ENCODE data around the gene HSPA4L.

Gene HSPA4L

DNA sequence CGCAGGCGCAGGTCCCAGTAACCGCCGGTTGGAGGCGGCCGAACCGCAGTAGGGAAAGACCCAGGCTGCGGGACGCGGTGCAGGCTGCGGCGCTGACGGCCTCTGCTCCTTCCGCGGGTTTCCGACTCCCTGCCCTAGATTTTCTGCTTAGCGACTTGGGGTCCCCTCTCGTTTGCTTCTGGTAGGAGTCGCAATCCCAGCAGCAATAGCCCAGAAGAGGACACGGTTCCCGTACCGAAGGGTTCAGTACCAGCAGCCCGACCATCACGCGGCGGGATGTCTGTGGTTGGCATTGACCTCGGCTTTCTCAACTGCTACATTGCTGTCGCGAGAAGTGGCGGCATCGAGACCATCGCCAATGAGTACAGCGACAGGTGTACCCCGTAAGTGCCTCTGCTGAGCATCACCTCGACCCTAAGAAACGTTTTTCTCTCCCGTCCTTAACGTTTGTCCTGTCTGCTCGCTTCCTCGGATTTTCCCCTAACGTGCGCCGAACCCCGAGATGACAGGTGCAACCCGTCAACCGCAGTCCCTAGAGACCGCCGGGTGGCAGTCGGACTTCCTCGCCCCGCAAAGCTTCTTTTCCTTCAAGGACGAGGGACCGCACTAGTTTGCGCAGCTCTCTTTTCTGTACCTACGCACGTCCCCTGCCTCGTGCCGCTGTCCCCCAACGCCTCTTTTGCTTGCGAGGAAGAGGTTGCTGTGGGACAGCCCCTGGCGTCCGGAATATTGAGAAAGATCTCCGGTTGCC lies at the start of gene HSPA4L:
Gene HSPA4L (plus strand): TSS at position 48 of the 751 bp plus-strand sequence. CDS start 229 bp downstream, at position 277.
- no peak for DNase-seq

DNA sequence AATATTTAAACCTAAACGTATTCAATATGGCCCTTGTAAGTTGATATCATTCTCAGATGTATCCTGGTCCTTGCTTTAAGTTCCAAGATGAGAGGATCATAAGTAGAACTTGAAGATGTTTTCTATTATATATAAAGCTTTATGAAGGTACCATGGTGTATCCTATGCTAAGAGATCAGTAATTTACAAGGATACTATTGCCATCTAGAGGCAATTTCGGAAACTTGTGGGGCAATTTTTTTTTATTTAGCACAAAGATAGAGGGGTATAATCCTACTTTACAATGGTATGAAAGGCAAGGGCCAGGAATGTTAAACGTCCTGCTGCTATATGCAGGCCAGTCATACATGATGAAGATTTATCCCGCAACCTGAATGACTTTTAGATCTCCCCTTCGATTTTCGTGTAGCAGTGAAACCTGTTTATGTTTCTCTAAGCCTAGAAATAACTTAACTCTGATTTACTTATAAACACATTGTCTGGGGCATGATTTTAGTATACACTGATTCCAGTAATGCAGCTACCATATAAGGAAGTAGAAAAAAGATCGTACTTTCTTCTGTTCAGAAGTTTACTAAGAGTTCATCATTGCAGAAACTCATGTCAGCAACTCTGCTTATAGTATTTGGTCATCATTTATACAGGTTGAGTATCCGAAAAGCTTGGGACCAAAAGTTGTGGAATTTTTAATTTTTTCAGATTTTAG lies 49.3 kb upstream of the HSPA4L start:
- DNase-seq = no peak

DNA sequence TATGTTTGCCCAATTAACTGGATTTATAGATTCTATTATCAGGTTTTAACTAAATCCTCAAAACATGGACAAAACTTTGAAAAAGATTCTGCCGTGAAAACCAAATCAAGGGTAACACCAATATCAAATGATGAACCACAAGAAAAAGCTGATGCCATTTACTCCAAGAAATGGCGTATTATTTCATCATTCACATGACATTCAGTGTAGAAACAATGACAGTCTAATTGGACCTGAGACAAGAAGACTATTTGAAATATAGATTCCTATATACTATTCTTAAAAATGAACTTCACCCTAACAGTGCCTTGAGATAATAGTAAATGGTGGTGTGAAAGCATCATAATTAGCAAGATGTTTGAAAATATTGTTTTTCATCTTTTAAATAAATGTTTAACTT lies 47.1 kb upstream of the HSPA4L start:
- no peak for DNase-seq

DNA sequence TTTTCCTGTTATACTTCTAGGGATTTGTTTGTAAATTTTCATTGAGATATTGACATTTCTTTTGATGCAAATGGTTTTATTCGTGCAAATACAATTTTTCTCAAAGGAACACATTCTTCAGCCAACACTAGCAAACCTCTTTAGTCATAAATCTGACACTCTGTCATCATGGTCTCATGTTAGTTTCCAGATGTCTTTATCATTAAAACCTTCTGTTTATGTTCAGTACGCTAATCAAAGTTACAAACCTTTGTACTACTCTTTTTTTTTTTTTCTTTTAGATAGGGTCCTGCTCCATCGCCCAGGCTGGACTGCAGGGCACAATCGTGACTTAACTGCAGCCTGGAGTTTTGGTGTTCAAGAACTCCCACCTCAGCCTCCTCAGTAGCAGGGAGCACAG lies 44.8 kb upstream of the HSPA4L start:
- DNase-seq = no peak

DNA sequence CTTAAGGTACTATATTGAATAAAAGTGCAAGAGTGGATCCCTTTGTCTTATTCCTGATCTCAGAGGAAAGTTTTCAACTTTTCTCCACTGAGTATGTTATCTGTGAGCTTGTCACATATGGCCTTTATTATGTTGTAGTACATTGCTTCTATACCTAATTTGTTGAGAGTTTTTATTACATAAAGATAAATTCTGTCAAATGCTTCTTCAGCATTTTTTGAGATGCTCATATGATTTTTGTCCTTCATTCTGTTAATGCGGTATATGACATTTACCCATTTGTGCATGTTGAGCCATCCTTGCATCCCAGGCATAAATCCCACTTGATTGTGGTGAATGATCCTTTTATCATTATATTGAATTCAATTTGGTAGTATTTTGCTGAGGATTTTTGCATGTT lies 40.9 kb upstream of the HSPA4L start:
- no peak for DNase-seq

DNA sequence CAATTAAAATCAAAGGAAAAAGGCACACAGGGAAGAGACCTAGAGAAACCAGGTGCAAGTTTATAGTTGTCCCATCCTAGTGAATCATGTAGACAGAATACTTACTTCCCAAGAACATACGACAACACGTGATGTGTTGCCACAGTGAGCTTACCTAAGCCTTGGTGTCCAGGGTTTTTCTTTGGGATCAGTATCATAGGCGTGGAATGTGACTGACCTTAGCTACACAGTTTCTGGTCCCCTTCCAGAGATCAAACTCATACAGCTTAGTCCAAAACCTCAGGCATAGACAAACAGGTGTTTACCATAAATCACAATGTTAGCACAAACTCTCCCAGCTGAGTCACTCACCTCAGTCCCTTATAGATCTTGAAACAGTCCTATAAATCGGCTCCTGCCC lies 34.2 kb upstream of the HSPA4L start:
- DNase-seq = no peak

DNA sequence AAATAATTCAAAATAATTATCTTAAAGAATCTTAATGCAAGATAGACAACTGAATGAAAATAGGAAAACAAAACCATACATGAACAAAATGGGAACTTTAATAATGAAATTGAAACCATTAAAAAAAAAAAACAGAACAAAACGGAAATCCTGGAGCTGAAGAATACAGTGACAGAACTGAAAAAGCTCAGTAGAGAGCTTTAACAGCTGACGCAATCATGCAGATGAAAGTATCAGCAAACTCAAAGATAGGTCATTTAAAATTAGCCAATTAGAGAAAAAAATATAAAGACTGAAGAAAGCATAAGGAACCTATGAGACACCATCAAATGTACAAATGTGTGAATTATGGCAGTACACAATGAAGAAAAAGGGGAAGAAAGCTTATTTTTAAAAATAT lies 33.2 kb upstream of the HSPA4L start:
- no peak for DNase-seq

DNA sequence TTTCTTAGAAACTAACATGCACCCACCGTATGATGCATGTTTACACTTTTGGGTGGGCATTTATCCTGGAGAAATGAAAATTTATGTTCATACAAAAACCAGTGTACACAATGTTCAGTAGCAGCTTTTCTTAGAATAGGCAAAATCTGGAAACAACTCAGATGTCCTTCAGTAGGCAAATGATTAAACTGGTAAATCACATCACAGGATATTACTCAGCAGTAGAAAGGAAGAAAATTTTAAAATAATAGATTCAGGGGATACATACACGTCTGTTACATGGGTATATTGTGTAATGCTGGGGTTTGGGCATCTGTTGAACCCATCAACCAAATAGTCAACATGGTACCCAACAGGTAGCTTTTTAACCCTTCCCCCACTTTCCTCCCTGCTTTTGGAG lies 25.2 kb upstream of the HSPA4L start:
- DNase-seq = no peak

DNA sequence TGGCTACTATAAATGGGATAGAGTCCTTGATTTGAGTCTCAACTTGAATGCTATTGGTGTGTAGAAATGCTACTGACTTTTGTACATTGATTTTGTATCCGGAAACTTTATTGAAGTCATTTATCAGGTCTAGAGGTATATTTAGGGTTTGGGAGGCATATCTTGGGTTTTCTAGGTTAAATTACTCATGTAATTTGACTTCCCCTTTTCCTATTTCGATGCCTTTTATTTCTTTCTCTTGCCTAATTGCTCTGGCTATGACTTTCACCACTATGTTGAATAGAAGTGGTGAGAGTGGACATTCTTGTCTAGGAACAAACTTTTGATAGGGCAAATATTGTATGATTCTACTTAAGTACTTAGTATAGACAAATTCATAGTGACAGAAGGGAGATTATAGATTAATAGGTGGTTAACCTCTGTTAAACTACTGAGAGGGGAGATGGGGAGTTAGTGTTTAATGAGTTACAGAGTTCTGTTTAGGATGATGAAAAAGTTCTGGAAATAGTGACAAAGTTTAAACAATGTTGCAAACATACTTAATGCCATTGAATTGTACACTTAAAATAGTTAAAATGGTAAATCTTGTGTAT lies 22.8 kb upstream of the HSPA4L start:
- DNase-seq = no peak

DNA sequence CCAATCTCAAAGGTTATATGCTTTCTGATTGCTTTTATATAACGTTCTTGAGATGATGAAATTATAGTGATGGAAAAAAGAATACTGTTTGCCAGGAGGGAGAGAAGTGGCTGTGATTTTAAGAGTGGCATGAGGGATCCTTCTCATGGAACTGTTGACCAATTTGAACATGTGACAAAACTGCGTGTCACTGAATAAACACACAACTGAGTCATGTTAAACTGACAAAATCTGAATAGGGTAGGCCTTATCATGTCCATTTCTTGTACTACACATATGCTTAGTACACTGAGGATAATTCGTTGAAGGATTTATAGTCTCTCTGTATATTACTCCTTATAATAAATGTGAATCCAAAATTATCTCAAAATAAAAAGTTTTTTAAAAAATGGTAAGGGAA lies 22.2 kb upstream of the HSPA4L start:
- DNase-seq = no peak

DNA sequence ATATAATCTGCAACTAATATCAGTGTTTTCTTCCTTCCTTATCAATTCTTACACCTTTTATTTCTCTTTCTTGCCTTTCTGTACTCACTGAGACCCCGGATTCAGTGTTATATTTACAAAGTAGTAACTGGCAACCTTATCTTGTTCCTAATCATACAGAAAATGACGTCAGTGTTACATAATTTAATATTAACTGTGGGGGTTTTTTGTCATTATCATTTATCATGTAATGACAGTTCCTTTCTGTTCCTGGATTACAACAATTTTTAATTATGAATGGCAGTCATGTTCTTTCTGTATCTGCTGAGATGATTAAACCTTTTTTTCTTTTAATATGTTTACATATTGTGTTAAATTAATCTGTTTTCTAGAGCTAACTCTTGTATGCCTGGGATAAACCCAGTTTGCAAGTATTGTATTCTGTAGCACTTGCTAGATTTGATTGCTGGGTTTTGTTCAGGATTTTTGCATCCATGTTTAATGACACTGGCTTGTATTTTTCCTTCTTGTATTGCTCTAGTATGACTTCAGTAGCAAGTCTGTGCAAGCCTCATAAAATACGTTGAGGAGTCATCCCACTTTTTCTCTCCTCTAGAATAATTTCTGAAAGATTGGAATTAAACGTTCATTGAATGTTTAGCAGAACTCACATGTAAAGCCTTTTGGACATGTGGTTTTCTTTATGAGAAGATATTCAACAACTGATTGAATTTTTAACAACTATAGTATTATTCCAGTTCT lies 10.4 kb upstream of the HSPA4L start:
- no peak for DNase-seq

DNA sequence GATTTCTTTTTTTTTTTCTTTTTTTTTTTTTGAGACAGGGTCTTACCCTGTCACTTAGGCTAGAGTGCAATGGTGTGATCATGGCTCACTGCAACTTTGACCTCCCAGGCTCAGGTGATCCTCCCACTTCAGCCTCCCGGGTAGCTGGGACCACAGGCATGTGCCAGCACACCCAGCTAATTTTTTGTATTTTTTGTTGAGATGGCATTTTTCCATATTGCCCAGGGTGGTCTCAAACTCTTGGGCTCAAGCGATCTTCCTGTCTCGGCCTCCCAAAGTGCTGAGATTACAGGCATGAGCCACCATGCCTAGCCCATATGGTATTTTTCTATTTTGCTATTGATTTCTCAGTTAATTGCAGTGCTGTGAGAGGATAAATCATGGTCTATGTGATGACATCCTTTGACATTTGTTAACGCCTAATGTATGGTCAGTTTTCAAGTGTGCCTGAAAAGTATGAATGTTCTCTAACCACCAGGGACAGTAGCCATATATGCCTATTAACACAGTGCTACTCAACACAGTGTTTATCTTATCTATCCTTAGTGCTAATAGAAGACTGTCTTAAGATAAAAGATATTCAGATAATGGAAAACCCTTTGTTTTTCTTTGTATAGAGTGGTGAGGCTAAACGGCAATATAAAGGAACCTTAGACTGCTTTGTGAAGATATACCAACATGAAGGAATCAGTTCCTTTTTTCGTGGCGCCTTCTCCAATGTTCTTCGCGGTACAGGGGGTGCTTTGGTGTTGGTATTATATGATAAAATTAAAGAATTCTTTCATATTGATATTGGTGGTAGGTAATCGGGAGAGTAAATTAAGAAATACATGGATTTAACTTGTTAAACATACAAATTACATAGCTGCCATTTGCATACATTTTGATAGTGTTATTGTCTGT lies 9.1 kb upstream of the HSPA4L start:
- DNase-seq = no peak

DNA sequence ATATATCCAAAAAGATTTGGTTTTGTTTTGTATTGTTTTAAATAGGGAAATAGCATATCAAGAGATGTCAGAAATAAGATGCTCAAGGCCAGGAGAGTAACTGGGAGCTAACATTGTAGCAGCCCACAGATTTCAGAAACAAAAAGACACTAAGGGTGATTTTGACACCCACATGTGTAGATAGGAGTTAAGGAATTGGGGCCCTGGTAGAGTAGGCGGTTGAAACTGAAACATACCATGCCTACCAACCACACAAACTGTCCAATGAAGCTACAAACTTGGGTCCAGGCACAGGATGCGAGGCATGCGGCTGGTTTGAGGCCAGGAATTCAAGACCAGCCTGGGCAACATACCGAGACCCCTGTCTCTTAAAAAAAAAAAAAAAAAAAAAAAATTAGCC lies 6.3 kb upstream of the HSPA4L start:
- no peak for DNase-seq

DNA sequence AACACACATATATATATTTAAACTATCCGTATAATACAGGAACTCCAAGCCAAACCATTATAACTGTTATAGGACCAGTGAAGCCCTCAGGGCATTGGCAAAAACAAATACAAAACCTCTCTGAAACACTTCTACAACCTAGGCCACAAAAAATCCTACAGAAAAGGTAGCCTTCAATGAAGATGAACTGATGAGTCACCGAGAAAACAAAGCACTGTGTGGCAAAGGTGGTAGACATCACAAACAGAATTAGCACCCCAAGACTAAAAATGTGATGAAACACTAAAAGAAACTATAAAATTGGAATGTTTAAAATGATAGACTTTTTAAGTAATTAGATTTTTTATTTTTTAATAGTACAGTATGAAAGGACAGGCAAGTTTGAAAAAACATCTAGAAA lies 5.5 kb upstream of the HSPA4L start:
- no peak for DNase-seq

DNA sequence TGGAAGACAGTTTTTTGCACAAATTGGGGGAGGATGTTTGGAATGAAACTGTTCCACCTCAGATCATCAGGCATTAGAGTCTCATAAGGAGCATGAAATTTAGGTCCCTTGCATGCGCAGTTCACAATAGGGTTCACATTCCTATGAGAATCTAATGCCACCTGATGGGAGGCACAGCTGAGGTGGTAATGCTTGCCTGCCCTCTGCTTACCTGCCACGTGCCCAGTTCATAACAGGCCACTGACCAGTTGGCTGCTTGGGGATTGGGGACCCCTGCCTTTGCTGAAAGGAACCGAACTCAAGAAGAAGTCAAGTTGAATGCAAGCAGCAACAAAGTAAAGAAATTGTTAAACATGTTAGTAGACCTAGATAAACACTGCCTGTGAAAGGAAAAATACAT lies 4.6 kb upstream of the HSPA4L start:
- no peak for DNase-seq

DNA sequence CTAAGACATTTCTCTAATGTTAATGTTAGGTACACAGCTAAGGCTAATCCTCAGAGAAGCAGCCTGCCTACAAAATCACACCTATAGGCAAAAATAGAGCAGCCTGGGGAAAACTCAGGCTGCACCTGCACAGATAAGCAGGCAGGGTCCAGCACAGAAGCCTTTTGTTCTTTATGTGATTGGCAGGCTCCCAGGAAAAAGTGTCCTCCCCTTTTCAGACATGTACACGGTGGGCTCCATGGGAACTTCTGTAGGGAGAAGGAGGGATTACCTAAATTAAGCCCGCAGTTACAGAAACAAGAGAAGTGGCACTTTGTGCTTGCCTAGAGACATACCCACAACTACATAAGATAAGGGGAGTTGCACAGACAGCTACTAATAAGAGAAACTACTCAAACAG lies 4.0 kb upstream of the HSPA4L start:
- DNase-seq = no peak

DNA sequence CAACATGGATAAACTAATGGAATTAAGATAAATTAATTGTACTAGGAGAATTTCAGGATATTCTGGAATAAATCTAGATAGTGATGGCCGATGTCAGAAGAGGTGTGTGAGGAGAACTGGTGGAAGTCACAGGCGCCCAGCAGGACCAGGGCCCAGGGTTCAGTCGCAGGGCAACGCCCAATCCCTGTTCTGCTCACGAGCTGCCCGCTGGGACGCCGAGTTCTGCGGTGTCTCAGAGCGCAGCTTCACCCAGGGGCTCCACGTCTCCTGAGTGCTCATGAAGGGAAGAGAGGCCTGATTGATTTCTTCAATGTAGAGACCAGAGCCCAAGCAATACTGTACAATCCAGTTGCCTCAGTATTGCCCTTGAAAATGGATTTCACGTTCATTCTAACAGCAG lies 1.5 kb upstream of the HSPA4L start:
- DNase-seq = no peak

DNA sequence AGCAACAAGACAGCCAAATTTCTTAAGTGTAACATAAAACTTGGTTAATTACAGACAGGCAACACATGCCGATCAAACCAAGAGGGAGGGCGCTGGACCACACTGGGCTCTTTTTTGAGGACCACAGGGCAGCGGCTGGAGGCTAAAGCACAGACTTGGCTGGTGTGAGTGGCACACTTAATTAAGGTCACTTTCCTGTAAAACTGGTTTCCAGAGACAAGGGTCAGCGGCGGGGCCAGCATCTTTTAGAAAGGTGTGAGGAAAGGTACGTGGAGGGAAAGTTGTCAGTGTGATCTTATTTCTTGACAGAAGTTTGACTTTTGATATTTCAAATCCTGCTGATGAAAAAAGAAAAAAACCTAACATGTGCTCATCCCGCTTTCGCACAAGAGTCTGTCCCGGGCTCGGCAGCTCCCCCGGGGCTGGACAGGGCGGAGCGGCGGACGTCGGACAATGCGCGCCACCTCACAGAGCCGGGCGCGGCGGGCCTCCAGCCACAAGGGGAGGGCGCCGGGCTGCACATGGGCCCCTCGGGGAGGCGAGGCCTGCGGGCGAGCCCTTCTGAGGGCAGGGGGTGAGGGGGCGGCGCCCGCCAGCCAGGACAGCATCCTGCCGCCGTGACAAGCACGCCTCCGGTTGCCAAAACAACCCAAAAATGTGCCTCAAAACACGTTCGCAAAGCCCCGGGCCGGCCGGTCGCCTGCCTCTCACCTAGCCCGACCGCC lies 660 bp upstream of the HSPA4L start:
- no peak for DNase-seq

DNA sequence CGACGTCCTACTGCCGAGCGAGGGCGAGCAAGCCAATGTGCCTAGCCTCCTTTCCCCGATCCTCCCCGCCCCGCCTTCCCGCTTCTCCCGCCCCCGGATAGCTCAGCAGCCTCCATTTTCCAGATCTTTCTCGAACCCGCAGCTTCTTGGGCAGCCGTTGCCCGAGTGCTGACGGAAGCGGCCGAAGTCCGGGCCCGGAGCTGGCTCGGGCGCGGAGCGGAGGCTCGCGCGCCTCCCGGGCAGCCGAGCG lies 172 bp upstream of the HSPA4L start:
- no peak for DNase-seq

DNA sequence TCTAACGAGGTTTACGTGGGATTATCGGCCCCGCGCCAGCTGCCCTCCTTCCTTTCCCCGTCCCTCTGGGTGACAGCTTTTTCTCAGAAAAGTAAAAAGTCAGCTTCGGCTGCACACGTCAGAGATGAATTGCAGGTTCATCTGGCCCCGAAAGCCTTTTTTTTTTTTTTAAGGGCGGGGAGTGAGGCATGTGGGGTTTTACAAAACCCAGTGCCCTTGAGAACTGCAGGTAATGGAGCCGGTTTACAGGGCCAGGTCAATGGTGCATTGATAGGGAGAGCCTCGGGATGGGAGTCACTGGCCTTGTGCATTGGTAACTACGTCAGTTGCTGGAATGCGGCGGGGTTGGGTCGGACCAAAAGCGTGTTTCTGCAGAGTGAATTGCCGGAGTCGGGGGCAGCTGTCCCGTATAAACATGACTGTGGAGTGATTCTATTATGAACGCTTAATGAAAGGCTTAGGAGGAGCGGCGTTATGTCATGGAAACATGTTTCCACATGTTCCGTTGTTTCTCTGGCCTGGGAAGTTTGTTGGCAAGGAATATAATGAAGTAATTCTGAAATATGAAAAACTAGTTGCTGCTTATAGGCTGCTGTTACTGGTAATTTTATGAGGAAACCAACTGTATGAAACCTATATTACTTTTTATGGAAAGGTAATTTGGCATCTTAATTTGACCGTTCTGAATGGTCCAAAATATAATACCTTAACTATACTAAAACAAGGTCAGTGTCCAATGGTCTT lies 1.1 kb downstream of the HSPA4L start:
- no peak for DNase-seq

Data from GDM1 (cell line).